Endothelial cell of umbilical vein (primary cell): Measurements from ENCODE around the gene FRRS1L.

Source experiments
- EZH2 ChIP-seq: IDR thresholded peaks from 2 replicates; pipeline ENCODE4 v1.6.1; 2012; ENCODE audit warnings: borderline replicate concordance, low read depth, mild to moderate bottlenecking, moderate library complexity, low read length, inconsistent platforms; ENCODE audit not compliant: severe bottlenecking
- FOS ChIP-seq: IDR thresholded peaks from 2 replicates; pipeline ENCODE4 v1.6.1; 2011; ENCODE audit warnings: mild to moderate bottlenecking, low read length, moderate library complexity, borderline replicate concordance; ENCODE audit not compliant: insufficient read depth
- GATA2 ChIP-seq: IDR thresholded peaks from 2 replicates; pipeline ENCODE4 v1.7.0; 2011; ENCODE audit warnings: low read depth, mild to moderate bottlenecking, moderate library complexity, mixed read lengths, low read length; ENCODE audit not compliant: insufficient read length, insufficient read depth
- JUN ChIP-seq: IDR thresholded peaks from 2 replicates; pipeline ENCODE4 v1.6.1; 2011; ENCODE audit warnings: borderline replicate concordance, low read depth; ENCODE audit not compliant: insufficient read length, insufficient read depth
- POLR2A ChIP-seq: IDR thresholded peaks from 2 replicates; pipeline ENCODE4 v1.6.1; 2012; ENCODE audit warnings: low read depth, mild to moderate bottlenecking, control low read depth, low read length
- POLR2AphosphoS5 ChIP-seq: IDR thresholded peaks from 2 replicates; pipeline ENCODE4 v1.6.1; 2012; ENCODE audit warnings: low read depth, mild to moderate bottlenecking, control low read depth, low read length, moderate library complexity; ENCODE audit not compliant: insufficient read depth
- TF ChIP-seq, protein P1 (sequence below), 2 donors: IDR thresholded peaks; 1 replicate in 1 of 2; 2 replicates in 1 of 2; pipeline ENCODE4 v1.5.1; 2011; ENCODE audit warnings: low read length in 2 of 2, mild to moderate bottlenecking in 2 of 2, moderate library complexity in 2 of 2, control low read depth in 1 of 2, inconsistent platforms in 1 of 2, low read depth in 1 of 2; ENCODE audit not compliant: insufficient read depth in 1 of 2; ENCODE audit errors: extremely low read depth in 1 of 2
- TF ChIP-seq, protein P2 (sequence below): IDR thresholded peaks from 2 replicates; pipeline ENCODE4 v1.6.1; 2011; ENCODE audit not compliant: insufficient read depth, insufficient read length

DNA sequence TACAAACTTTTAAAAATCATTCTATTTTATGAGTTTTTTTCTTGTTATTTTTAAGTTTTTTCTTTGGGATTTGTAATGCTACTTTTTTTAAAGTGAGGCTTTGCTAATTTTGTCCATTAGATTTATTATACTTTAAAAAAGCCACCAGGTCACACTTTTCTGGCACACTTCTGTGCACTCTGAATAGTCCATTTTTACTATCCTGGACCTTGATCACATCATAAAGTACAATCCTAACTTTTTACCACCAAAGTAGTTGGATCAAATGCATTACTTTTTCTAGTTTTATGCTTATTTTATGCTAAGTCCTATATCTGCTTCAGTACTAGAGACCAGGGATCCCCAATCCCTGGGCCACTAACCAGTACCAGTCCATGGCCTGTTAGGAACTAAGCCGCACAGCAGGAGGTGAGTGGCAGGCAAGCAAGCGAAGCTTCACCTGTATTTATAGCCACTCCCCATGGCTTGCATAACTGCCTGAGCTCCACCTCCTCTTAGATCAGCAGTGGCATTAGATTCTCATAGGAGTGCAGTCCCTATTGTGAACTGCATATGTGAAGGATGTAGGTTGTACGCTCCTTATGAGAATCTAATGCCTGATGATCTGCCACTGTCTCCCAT is 16.0 kb downstream of the FRRS1L start:
- TF ChIP-seq, protein P1, sequence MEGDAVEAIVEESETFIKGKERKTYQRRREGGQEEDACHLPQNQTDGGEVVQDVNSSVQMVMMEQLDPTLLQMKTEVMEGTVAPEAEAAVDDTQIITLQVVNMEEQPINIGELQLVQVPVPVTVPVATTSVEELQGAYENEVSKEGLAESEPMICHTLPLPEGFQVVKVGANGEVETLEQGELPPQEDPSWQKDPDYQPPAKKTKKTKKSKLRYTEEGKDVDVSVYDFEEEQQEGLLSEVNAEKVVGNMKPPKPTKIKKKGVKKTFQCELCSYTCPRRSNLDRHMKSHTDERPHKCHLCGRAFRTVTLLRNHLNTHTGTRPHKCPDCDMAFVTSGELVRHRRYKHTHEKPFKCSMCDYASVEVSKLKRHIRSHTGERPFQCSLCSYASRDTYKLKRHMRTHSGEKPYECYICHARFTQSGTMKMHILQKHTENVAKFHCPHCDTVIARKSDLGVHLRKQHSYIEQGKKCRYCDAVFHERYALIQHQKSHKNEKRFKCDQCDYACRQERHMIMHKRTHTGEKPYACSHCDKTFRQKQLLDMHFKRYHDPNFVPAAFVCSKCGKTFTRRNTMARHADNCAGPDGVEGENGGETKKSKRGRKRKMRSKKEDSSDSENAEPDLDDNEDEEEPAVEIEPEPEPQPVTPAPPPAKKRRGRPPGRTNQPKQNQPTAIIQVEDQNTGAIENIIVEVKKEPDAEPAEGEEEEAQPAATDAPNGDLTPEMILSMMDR (IDR thresholded peaks at IDR 0.05; ENCODE audit: extremely low read depth in 1 of 2, insufficient read depth in 1 of 2, low read depth in 1 of 2, low read length in 2 of 2), result no peak
- TF ChIP-seq POLR2AphosphoS5 (no peak), POLR2A (no peak), EZH2 (no peak), GATA2 (no peak), JUN (no peak), FOS (no peak)
- TF ChIP-seq, protein P2, sequence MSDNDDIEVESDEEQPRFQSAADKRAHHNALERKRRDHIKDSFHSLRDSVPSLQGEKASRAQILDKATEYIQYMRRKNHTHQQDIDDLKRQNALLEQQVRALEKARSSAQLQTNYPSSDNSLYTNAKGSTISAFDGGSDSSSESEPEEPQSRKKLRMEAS, result no peak
